D721Med (cell line): ENCODE data around the gene PTPA.

ENCODE experiments used
- DNase-seq: peaks from one replicate; pipeline ENCODE4 v3.0.0; 2011; ENCODE audit warnings: low spot score; ENCODE audit not compliant: insufficient read length
- FAIRE-seq: peaks from 2 replicates; lab custom pipeline; 2011; peaks lifted over from hg19 to GRCh38; lab: Jason Lieb, UNC
- CTCF ChIP-seq: IDR thresholded peaks from 2 replicates; pipeline ENCODE4 v1.5.1; 2012; ENCODE audit warnings: mild to moderate bottlenecking, control low read depth; ENCODE audit not compliant: insufficient read depth; ENCODE audit errors: missing control alignments

PTPA gene

GRCh38 chr9:129069862-129070641 is 41.2 kb upstream of the PTPA start:
- DNase-seq, result no peak
- TF ChIP-seq CTCF, result no peak
- FAIRE-seq, result no peak

- DNase-seq (no peak), FAIRE-seq (no peak)
- TF ChIP-seq CTCF, result no peak
Observed at GRCh38 chr9:129070696-129071525, 40.3 kb upstream of the PTPA start.

GRCh38 chr9:129071526-129072126 is 39.6 kb upstream of the PTPA start:
- DNase-seq (no peak), FAIRE-seq (no peak)
- TF ChIP-seq CTCF, result no peak

GRCh38 chr9:129072171-129072570 is 39.0 kb upstream of the PTPA start:
- no peak for TF ChIP-seq CTCF
- FAIRE-seq (no peak), DNase-seq (no peak)

- TF ChIP-seq CTCF, result no peak
- FAIRE-seq (no peak), DNase-seq (no peak)
Observed at GRCh38 chr9:129073404-129073803, 37.8 kb upstream of the PTPA start.

GRCh38 chr9:129074106-129074505 is 37.1 kb upstream of the PTPA start:
- no peak for FAIRE-seq
- no peak for TF ChIP-seq CTCF
- no peak for DNase-seq
